DMS153 treated with DMSO at 0.1 percent for 48 hours (cell line): ENCODE results near the gene GDNF.
"Not testable (repeated sequence)": the region's sequence is repeated elsewhere in the genome, so short reads cannot be mapped to it uniquely, and the experiment has no call there.

Experiments
- DNase-seq: peaks from one replicate; lab custom pipeline; 2025; ENCODE audit not compliant: unreplicated experiment; lab: John Stamatoyannopoulos, UW

The GDNF gene

DNA sequence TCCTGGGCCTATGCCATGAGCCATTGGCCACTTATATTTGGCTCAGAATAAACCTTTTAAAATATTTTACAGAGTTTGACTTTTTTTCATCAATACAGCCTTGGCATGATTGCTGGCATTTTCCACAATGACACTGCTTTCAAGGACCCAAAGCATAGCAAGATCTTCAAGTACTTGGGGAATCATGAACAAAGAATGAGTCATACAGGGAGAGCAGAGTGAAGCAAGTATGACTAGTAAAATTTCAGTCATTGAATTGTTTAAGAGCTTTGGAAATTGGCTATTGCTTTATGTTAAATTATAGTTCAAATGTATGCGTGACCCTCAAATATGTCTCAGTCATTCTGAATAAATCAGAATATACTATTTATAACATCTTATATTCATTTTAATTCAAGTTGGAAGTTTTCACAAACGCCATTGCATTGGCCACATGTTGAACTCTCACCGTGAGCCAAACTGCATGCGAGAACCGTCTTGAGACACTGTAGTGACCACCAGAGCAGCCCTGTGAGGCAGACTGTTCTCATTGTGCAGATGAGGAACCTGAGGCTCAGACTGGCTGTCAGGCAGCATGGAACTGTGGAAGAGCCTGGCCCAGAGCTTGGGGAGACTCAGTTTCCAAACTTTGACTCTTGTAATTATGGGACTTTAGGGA, 52.9 kb downstream of the GDNF start:
- no peak for DNase-seq

- no peak for DNase-seq
Observed at GRCh38 chr5:37786416-37786815, 53.4 kb downstream of the GDNF start.

- DNase-seq: not testable (repeated sequence)
Observed at GRCh38 chr5:37781409-37781808, 58.4 kb downstream of the GDNF start.

- DNase-seq: no peak
Observed at GRCh38 chr5:37777432-37778130, 62.3 kb downstream of the GDNF start.

GRCh38 chr5:37776826-37777225, 63.0 kb downstream of the GDNF start:
- DNase-seq: no peak

DNA sequence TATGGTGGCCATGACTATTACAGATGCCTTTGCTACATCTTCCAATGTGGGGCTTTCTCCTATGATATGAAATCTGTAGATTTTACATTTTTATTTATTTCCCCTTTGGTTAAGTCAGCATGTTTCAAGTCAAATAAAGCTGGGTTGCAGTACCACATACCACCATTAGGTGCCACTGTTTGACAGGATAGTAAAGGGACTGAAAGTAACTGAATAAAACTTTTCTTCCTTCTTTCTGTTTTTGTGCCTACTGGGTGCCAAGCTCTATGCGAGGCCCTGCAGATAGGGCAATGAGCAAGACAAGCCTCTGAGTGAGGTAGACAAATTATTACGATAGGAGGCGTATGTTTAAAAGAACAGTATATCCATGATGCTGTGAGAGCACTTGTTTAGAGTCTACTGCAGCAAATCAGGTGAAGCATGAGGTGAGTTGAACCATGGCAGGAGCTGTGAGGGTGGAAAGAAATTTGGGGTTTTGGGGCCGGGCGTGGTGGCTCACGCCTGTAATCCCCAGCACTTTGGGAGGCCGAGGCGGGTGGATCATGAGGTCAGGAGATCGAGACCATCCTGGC, 64.8 kb downstream of the GDNF start:
- no peak for DNase-seq

- no peak for DNase-seq
Observed at GRCh38 chr5:37773809-37774208, 66.0 kb downstream of the GDNF start.

GRCh38 chr5:37772255-37772654, 67.6 kb downstream of the GDNF start:
- DNase-seq: no peak

DNA sequence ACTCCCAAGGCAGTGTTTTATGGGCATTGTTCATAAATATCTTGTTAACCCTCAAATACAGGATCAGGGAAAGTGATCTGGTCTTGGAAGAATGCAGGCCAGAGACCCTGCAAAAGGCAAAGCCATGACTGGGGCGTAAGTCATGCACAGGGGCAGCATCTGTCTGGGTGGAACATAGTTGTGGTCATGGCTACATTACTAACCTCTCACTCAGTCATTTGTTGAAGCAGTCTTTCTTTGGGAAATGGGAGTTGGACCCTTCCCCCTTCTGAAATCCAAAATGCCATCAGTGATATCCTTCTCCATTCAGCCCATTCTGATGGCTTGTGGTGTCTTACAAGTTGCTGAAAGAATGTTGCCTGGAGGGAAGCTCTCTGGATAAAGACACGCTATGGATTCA, 68.1 kb downstream of the GDNF start:
- no peak for DNase-seq

GRCh38 chr5:37771203-37771611, 68.6 kb downstream of the GDNF start:
- no peak for DNase-seq

DNA sequence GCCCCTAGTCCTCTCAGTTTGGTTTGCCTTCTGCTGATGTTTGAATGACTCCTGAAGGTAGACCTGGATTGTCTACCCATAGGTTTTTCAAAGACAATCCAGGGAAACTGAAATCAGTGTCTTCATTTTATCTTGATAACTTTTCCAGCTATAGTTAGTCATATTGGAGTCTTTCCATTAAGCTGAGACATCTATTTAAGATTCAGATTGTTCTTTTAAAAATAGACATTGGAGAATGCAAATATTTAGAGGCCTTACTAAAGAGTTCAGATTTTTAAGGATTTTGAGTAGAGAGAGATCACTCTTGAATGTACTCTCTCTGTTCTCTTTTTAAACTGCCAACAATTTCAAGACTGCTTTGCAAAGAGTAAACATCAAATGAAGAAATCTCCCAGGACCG, 69.1 kb downstream of the GDNF start:
- DNase-seq: no peak

DNA sequence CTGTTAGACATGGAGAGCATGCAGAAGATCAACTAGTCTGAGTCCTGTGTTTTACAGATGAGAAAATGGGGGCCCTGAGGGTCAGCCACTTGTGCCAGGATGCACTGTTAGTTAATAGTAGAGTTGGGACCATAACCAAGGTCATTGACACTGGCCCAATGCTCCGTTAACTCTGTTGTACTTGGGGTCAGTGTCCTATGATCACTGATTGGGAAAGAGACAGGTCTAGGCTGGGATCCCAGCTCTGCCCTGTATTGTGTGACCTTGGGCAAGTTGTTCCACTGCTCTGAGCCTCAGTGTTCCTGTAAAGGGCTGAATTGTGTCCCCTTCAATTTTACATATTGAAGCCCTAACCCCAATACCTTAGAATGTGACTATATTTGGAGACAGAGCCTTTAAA, 70.0 kb downstream of the GDNF start:
- DNase-seq: no peak

DNA sequence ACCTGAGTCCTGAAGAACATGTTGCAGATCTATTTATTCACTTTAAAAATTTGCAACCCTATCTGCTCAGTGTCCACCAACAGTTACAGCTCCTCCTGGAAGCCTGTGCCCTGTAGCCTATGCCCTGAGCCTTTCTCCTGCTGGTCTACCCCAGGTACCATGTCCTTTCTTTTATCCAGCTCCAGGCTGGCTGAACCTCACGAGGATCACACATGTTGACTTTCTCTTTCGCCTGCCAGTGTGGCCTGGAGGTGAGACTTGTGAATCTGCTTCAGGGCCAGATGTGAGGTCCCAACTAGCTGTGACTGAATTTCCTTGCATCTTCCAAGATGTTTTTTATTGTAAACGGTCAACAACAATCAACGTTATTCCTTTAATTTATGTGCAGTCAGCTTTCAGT, 70.7 kb downstream of the GDNF start:
- no peak for DNase-seq

GRCh38 chr5:37768371-37768770, 71.5 kb downstream of the GDNF start:
- no peak for DNase-seq

DNA sequence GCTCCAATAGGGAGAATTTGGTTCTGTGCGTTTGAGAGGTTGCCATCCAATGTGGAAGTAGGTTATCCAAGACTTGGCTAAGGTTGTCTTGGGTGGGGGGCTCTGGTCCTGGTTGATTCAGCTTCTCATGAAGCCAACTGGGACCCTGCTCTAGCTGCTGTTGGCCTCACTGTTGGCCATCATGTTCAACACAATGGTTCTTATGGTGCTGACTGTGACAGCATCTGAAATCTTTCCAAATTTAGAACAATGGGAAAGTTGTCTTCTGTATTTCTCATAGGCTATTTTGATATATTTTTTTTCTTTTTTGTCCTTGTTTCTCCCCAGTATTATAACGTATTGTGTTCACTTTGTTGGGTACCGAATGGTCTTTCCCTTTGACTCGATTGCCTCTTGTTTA, 71.9 kb downstream of the GDNF start:
- DNase-seq: no peak

DNA sequence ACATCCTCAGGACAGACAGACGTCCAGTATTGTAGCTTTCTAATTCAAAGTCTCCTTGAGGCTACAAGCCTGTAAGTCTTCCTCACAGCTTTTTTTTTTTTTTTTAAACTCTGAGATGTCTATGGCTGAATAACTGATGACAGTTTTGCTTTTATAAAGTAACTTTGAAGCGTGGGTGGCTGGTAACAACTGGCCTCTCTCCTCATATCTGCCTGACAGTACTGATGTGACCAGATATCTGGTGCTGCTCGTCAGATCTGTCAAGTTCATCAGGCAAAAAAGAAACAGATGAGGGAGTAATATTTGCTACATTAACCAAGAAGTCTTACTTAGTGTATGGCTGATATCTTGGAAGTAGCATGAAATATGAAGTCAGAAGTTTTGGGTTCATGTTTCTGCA, 72.6 kb downstream of the GDNF start:
- DNase-seq: no peak
